Keratinocyte (primary cell): ENCODE results near the gene HPD.

Source experiments
- EZH2 ChIP-seq: IDR thresholded peaks from one replicate; pipeline ENCODE4 v1.6.1; 2012; ENCODE audit warnings: inconsistent platforms, mild to moderate bottlenecking, low read length, moderate library complexity
- TF ChIP-seq, protein P1 (sequence below), 3 experiments: IDR thresholded peaks in 1 of 3; conservative IDR thresholded peaks in 1 of 3; optimal IDR thresholded peaks in 1 of 3; 2 replicates in 2 of 3; 3 replicates in 1 of 3; pipeline versions ENCODE3 to v1.5.1; 2011; ENCODE audit warnings: low read length in 3 of 3, mild to moderate bottlenecking in 3 of 3, moderate library complexity in 2 of 3, control low read depth in 1 of 3, inconsistent platforms in 1 of 3; ENCODE audit not compliant: insufficient read depth in 2 of 3; ENCODE audit errors: extremely low read depth in 1 of 3

- TF ChIP-seq, protein P1, sequence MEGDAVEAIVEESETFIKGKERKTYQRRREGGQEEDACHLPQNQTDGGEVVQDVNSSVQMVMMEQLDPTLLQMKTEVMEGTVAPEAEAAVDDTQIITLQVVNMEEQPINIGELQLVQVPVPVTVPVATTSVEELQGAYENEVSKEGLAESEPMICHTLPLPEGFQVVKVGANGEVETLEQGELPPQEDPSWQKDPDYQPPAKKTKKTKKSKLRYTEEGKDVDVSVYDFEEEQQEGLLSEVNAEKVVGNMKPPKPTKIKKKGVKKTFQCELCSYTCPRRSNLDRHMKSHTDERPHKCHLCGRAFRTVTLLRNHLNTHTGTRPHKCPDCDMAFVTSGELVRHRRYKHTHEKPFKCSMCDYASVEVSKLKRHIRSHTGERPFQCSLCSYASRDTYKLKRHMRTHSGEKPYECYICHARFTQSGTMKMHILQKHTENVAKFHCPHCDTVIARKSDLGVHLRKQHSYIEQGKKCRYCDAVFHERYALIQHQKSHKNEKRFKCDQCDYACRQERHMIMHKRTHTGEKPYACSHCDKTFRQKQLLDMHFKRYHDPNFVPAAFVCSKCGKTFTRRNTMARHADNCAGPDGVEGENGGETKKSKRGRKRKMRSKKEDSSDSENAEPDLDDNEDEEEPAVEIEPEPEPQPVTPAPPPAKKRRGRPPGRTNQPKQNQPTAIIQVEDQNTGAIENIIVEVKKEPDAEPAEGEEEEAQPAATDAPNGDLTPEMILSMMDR (optimal IDR thresholded peaks at IDR 0.05 in 1 of 3, IDR thresholded peaks at IDR 0.05 in 1 of 3, conservative IDR thresholded peaks at IDR 0.05 in 1 of 3; ENCODE audit: extremely low read depth in 1 of 3, insufficient read depth in 2 of 3, low read length in 3 of 3): no peak
- TF ChIP-seq EZH2: no peak
Measured at GRCh38 chr12:121814429-121815119, 44.1 kb downstream of the HPD start.
